ENCODE results near the gene SVEP1. TPM values are rescaled to one million over a fixed set of nuclear protein-coding genes. Genes with fewer than 3 reads are reported as not detected.

SVEP1 gene
- total and polyA plus RNA-seq, 7 donors = 0.78 to 16.3 (median 5.5) TPM

- ATAC-seq (no peak), DNase-seq (no peak)
- Histone ChIP-seq H3K4me1 (no peaks in the 10 kb centered on the region), H3K27me3 (ENCODE audit: insufficient read depth in 3 of 3, low read length in 2 of 3) (peaks cover 3 to 29% (median 10%) of the 10 kb centered on the region in 3 donors), H3K36me3 (ENCODE audit: insufficient read depth in 1 of 2, low read depth in 1 of 2) (no peaks in the 10 kb centered on the region), H3K27ac (no peak overlapping the region), H3K9me3 (no peaks in the 10 kb centered on the region), H3K4me3 (no peak overlapping the region)
- intact Hi-C loops (cut with DNase I) = loop anchor here in 1 of 2 donors (10.0 kb wide), 1 partner anchor 62 kb away; no protein-coding TSS in a partner anchor
- no peak for TF ChIP-seq CTCF (IDR thresholded peaks at IDR 0.05)
- 48 to 56% (median 51%) methylated on average over 4 of the region's 4 CpGs for WGBS, 3 donors
Measured at GRCh38 chr9:110583237-110583636, 3.7 kb upstream of the SVEP1 start.

GRCh38 chr9:110582156-110582555 is 2.6 kb upstream of the SVEP1 start:
- DNase-seq (no peak), ATAC-seq (no peak)
- H3K4me1 ChIP-seq = no peaks in the 10 kb centered on the region
- no peak overlapping the region for H3K4me3 ChIP-seq
- H3K36me3 ChIP-seq (ENCODE audit: insufficient read depth in 1 of 2, low read depth in 1 of 2) = no peaks in the 10 kb centered on the region
- H3K27ac ChIP-seq = no peak overlapping the region
- H3K27me3 ChIP-seq (ENCODE audit: insufficient read depth in 3 of 3, low read length in 2 of 3) = peaks cover 3 to 39% (median 10%) of the 10 kb centered on the region in 3 donors
- 66 to 79% (median 71%) methylated on average over 3 of the region's 3 CpGs for WGBS, 3 donors
- TF ChIP-seq CTCF (IDR thresholded peaks at IDR 0.05) = no peak
- intact Hi-C loops (cut with DNase I) = loop anchor here in 1 of 2 donors (10.0 kb wide), 1 partner anchor 63 kb away; no protein-coding TSS in a partner anchor
- no peaks in the 10 kb centered on the region for H3K9me3 ChIP-seq

GRCh38 chr9:110580850-110581249 is 1.3 kb upstream of the SVEP1 start:
- Histone ChIP-seq H3K4me1 (no peaks in the 10 kb centered on the region), H3K36me3 (ENCODE audit: insufficient read depth in 1 of 2, low read depth in 1 of 2) (no peaks in the 10 kb centered on the region), H3K9me3 (no peaks in the 10 kb centered on the region), H3K27me3 (ENCODE audit: insufficient read depth in 3 of 3, low read length in 2 of 3) (peaks cover 3 to 39% (median 10%) of the 10 kb centered on the region in 3 donors), H3K4me3 (no peak overlapping the region), H3K27ac (no peak overlapping the region)
- no peak for TF ChIP-seq CTCF (IDR thresholded peaks at IDR 0.05)
- ATAC-seq (no peak), DNase-seq (no peak)
- intact Hi-C loops (cut with DNase I) = loop anchor here in 1 of 2 donors (10.0 kb wide), 1 partner anchor 64 kb away; no protein-coding TSS in a partner anchor
- WGBS, 3 donors = 76 to 84% (median 80%) methylated on average over 6 of the region's 6 CpGs

- no peak overlapping the region for H3K27ac ChIP-seq
- DNase-seq (peak in 1 of 2 donors; percentile 50), ATAC-seq (peak; percentile 19 to 65 (median 24))
- 0 to 2% (median 1%) methylated on average over 13 of the region's 13 CpGs for WGBS, 3 donors
- H3K9me3 ChIP-seq = no peaks in the 10 kb centered on the region
- no peaks in the 10 kb centered on the region for H3K36me3 ChIP-seq (ENCODE audit: insufficient read depth in 1 of 2, low read depth in 1 of 2)
- no peaks in the 10 kb centered on the region for H3K4me1 ChIP-seq
- no peak for TF ChIP-seq CTCF (IDR thresholded peaks at IDR 0.05)
- peaks cover 3 to 39% (median 10%) of the 10 kb centered on the region in 3 donors for H3K27me3 ChIP-seq (ENCODE audit: insufficient read depth in 3 of 3, low read length in 2 of 3)
- H3K4me3 ChIP-seq = peak overlapping the region; percentile 62
- intact Hi-C loops (cut with DNase I) = loop anchor here in 1 of 2 donors (10.0 kb wide), 1 partner anchor 65 kb away; no protein-coding TSS in a partner anchor
Measured at GRCh38 chr9:110579862-110580219, 300 bp upstream of the SVEP1 start.

- Histone ChIP-seq H3K27ac (peak overlapping the region; percentile 58), H3K36me3 (ENCODE audit: insufficient read depth in 1 of 2, low read depth in 1 of 2) (no peaks in the 10 kb centered on the region), H3K4me1 (no peaks in the 10 kb centered on the region), H3K9me3 (no peaks in the 10 kb centered on the region), H3K4me3 (peak overlapping the region; percentile 62), H3K27me3 (ENCODE audit: insufficient read depth in 3 of 3, low read length in 2 of 3) (peaks cover 3 to 39% (median 10%) of the 10 kb centered on the region in 3 donors)
- TF ChIP-seq CTCF (IDR thresholded peaks at IDR 0.05) = no peak
- 13 to 17% (median 15%) methylated on average over 22 of the region's 22 CpGs for WGBS, 3 donors
- intact Hi-C loops (cut with DNase I) = no loop called here
- DNase-seq (no peak), ATAC-seq (peak in 1 of 4 donors; percentile 21)
Measured at GRCh38 chr9:110578575-110579033, 937 bp downstream of the SVEP1 start.
